ENCODE data around the gene FATE1.

GRCh38 chrX:151702026-151702714 is 13.7 kb upstream of the FATE1 start:
- TF ChIP-seq EZH2 (IDR thresholded peaks at IDR 0.05; ENCODE audit: insufficient read depth, low read length) (no peak), CTCF (IDR thresholded peaks at IDR 0.05; ENCODE audit: insufficient read depth, low read depth, low read length) (no peak)
